D341Med (cell line): Measurements from ENCODE around the gene P2RX2.
A peak's percentile ranks its signal among the peaks of the same experiment; 100 is the strongest.

Experiments used
- DNase-seq: peaks from one replicate; pipeline ENCODE4 v3.0.0; 2012; ENCODE audit warnings: low spot score

P2RX2 gene

DNA sequence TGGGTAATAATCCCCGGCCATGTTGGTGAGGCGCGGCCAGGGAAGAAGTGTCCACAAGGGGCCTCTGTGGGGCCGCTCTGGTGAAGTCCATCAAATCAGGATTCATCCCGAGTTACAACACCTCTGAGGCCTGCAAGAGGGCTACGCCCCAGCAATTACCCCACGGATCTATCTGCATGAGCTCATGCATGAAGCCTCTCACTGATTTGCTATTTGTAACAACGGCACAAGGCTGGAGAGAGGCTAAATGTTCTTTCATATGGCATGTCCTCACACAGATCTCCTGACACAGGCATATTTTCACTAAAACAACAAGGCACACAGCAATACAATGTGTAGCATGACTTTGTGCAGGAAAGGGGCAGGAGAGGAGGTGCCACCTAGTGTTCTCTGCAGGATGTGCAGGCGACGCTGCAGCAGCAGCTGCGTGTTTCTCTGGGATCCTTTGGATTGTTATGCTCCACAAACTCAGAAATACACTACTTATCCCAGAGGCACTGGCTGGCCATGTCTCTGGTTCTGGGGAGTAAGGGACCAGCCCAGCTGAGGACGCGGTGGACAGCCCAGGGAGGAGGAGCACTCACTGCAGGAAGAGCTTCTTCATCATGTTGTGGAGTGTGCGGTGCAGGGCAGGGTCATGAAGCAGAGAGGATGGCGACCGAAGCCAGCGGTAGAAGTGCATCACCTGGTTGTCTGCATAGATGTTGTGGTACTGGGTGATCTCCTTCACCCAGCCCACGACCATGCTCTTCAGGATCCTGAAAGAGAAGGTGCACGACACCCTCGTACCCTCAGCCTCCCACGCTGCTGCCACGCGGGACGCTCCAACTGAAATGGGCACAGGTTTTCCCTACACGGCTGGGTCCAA, 20.2 kb downstream of the P2RX2 start:
- DNase-seq: peak; percentile 84

GRCh38 chr12:132639956-132640520, 21.5 kb downstream of the P2RX2 start:
- DNase-seq: no peak

DNA sequence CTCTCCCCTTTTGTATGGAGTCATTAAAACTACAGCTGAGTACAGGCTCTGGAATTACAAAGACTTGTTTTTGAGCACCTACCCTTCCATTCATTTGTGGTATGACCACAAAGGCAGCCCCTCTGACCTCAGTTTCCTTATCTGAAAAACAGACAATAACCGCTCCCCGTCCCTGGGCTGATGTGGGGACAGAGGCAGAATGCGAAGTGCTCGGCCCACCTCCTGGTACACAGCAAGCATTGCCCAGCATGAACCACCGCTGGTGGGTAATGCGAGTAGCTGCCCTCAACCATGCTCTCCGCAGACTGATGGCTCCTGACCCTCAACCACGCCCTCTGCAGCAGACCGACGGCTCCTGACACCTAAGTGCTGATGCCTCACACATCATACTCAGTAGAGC, 22.4 kb downstream of the P2RX2 start:
- DNase-seq: no peak

- no peak for DNase-seq
These were observed 23.5 kb downstream of the P2RX2 start for GRCh38 chr12:132641811-132642650.

GRCh38 chr12:132642846-132643835, 24.6 kb downstream of the P2RX2 start:
- no peak for DNase-seq

- no peak for DNase-seq
These were observed 28.3 kb downstream of the P2RX2 start for GRCh38 chr12:132646850-132647249.

DNA sequence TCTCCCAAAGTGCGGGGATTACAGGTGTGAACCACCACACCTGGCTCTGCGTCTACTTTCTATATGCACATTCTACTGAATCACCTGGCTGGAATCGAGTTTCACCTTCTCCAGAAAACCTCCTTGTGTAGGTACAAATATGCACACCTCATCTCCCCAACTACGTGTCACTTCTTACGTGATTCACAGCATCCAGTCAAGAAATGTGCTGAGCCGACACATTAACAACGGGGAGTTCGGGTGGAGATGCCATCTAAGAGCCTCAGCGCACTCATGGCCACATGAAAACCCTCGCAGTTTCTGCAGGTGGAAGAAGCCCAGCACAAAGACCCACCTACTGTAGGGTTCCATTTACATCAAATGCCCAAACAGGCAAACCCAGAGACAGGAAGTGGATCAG, 29.3 kb downstream of the P2RX2 start:
- DNase-seq: no peak

- no peak for DNase-seq
These were observed 30.1 kb downstream of the P2RX2 start for GRCh38 chr12:132648616-132649225.

- no peak for DNase-seq
These were observed 30.8 kb downstream of the P2RX2 start for GRCh38 chr12:132649226-132649945.

DNA sequence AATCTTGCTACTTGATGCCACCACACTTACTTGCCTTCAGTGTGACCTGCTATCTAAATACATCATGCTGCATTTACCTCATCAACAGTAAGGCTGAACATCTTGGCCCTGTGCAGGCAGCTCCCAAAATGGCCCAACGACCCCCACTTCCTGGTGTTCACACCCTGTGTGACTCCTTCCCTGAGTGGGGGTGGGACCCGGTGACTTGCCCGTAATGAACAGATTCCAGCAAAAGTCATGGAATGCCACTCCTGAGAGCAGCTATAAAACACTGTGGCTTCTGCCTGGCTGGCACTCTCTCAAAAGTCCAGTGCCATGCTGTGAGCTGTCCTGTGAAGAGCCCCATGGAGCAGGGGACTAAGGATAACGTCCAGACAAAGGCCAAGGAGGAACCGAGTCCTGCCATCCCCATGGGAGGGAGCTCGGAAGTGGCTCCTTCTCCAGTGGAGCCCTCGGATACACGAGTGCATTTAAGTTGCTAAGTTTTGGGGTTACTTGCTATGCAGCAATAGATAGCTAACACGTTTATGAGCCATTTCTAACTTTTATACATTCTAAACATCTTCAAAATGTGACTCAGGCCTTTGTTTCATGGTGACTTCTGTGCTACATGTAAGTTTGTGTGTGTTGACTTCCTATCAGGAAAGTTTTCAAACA, 33.0 kb downstream of the P2RX2 start:
- DNase-seq: no peak

DNA sequence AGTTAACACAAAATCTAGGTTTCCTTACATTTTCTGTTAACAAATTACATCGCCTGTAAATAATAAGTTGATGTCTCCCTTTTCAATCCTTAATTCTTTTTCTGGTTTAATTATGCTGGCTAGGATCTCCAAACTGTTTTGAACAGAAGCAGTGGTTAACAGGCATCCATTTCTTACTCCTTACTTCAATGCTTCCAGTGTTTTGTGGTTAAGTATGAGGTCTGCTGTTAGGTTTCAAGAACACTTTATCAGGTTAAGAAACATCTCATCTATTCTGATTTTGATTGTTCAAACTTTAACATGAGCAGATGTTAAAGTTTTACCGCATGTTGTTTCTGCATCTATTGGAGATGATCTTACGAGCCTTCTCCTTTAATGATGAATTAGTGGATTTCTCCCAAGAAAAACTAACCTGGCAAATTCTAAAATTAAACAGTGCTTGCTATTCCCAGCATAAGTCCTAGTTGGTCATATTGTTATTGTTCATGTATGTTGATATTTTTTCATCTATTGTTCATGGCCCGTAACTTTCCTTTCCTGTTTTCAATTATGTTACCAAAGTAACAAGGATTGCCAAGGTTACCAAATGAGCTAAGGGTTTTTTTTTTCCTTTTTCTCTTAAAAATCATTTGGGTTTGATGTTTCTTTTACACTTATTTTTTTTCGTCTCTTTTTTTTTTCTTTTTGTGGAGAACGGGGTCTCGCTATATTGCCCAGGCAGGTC, 35.2 kb downstream of the P2RX2 start:
- DNase-seq: no peak

DNA sequence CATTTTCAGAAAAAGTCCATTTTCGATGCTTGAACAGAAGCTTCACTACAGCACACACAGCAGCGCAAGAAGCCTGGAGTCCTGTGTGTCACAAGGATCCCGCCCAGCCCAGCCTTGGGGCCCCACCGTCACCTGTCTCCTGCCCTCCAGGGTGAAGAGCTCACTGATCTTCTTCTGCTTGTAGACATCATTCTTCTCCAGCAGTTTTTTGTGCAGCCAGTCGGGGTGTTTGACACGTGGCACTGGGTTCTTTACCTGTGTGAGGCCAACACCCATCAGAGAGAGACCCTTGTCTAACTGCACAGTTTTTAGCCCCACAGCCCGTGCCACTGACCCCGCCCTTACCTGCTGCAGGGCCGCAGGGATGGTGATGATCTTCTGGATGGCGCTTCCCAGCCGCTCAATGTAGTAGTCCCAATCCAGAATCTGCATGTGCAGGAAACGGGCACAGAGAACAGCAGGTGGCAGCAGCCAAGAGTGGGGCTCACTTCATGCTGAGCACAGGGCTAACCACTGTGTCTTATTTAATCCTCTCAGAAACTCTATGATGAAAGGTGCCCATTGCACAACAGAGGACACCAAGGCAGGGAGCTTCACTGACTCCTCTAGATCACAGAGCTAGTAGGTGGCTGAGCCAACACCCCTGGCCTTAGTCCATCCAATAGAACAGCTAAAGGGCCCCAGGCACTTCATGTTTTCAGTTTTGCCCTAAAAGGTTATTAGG, 38.6 kb downstream of the P2RX2 start:
- DNase-seq: no peak

- DNase-seq: no peak
These were observed 39.7 kb downstream of the P2RX2 start for GRCh38 chr12:132658149-132658894.

- DNase-seq: no peak
These were observed 40.6 kb downstream of the P2RX2 start for GRCh38 chr12:132659146-132659545.

DNA sequence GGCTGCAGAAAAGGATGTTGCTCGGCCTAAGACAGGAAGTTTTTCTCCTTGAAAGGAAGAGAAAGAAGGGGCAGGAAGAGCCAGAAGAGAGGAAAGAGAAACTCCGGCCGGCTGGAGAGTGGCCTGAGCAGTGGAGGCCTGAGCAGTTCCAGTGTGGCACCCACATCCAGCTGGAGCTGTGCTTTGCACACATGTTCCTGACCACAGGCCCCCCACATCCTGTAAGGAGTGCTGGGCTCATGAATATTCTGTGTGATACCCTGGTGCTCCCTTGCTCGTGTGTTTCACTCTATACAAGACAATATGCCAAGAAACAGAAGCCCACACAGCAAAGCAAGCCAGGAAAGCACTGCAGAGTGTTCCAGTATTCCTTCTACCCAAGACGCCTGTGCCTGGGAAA, 41.5 kb downstream of the P2RX2 start:
- DNase-seq: no peak

DNA sequence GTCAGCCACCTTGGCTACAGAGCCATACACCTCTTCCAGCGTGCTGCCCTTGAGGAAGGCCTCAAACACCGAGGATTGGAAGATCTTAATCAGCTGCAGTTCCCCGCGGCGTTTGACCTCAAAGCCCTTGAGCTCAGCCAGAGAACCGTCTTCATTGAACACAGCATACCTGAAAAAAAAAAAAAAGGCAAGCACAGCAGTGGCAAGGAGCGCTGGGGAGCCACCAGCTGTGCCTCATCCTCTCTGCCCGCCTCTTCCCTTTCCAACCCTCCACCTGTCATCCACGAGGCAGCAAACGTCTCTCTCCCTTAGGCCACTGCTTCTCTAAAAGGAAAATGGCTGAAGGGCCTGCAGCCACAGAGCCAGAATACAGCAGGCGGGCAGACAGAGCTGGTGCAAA, 42.4 kb downstream of the P2RX2 start:
- no peak for DNase-seq

- DNase-seq: no peak
These were observed 43.4 kb downstream of the P2RX2 start for GRCh38 chr12:132661972-132662371.
